ENCODE measurements around the gene UCMA.

DNA sequence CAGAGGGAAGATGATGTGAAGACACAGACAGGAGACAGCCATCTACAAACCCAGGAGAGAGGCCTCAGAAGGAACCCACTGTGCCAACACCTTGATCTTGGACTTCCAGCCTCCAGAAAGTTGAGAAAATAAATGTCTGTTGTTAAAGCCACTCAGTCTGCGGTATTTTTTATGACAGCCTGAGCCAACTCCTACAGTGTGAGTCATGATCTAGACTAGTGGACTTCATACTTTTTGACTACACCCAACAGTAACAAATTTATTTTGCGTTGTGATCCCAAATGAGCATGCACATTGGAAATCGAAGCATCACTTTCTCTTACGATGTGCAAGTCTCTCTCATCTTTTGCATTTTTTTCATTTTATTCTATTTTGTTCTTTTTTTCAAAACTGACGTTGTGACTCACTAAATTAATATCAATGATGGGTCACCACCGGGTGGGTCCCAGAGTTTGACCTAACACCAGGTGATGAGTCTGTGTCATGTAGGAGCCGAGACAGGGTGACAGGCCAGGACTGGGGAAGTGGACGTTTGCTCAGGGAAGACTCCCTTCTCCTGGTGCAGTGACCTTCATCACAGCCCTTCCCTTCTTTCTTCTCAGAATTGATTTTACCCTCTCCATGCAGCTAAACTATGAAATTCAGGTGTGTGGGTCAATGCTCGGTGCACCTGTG, 36.8 kb upstream of the UCMA start:
- TF ChIP-seq, protein P1, sequence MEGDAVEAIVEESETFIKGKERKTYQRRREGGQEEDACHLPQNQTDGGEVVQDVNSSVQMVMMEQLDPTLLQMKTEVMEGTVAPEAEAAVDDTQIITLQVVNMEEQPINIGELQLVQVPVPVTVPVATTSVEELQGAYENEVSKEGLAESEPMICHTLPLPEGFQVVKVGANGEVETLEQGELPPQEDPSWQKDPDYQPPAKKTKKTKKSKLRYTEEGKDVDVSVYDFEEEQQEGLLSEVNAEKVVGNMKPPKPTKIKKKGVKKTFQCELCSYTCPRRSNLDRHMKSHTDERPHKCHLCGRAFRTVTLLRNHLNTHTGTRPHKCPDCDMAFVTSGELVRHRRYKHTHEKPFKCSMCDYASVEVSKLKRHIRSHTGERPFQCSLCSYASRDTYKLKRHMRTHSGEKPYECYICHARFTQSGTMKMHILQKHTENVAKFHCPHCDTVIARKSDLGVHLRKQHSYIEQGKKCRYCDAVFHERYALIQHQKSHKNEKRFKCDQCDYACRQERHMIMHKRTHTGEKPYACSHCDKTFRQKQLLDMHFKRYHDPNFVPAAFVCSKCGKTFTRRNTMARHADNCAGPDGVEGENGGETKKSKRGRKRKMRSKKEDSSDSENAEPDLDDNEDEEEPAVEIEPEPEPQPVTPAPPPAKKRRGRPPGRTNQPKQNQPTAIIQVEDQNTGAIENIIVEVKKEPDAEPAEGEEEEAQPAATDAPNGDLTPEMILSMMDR (IDR thresholded peaks at IDR 0.05) = no peak
- TF ChIP-seq POLR2A (IDR thresholded peaks at IDR 0.05; ENCODE audit: low read depth) (no peak), POLR2AphosphoS5 (IDR thresholded peaks at IDR 0.05) (no peak)

Measured in esophagus muscularis mucosa (tissue), 3 donors.